HG02943 (cell line): ENCODE measurements around the gene TSPAN8.
"Not testable (repeated sequence)": the region's sequence is repeated elsewhere in the genome, so short reads cannot be mapped to it uniquely, and the experiment has no call there.

Source experiments
- ATAC-seq: cut with Tn5 transposase; IDR thresholded peaks from one replicate; pipeline ENCODE4 v1.9.1; 2021; ENCODE audit warnings: mild to moderate bottlenecking, low read depth, moderate library complexity; ENCODE audit not compliant: unreplicated experiment

The TSPAN8 gene

GRCh38 chr12:71157601-71158233, at the start of gene TSPAN8:
TSS of gene TSPAN8 (minus strand) at chr12:71157999. CDS start at chr12:71157678, 321 bp downstream.
- ATAC-seq: no peak

GRCh38 chr12:71201136-71201679, 43.4 kb upstream of the TSPAN8 start:
- no peak for ATAC-seq

GRCh38 chr12:71200706-71201105, 42.9 kb upstream of the TSPAN8 start:
- no peak for ATAC-seq

- no peak for ATAC-seq
These were observed 39.7 kb upstream of the TSPAN8 start for GRCh38 chr12:71197460-71197859.

DNA sequence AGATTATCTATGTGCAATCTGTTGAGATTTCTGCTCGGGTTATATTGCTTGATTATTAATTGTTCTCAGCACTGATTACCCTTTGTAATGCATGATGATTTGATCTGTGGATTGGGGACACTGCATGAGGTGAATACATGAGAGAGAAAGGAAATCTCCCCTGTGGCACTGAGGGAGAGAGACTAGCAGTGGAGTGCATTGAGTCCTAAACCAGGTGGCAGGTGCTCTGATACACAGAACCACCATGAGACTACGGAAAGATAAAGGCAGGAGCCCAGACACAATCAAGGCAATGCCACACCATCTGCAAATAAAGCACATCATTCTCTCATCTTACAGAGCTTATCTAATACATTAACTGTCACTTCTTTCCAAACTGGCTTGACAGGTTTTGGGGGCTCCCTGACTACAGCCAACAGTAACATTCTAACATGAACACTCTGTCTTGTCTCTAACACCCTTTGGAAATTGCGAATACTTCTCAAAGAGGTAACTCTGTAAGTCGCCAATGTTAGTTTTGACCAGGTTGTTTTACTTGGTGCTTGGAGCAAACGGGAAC, 37.6 kb upstream of the TSPAN8 start:
- ATAC-seq: no peak

- no peak for ATAC-seq
These were observed 36.9 kb upstream of the TSPAN8 start for GRCh38 chr12:71194657-71195056.

GRCh38 chr12:71193041-71193440, 35.2 kb upstream of the TSPAN8 start:
- no peak for ATAC-seq

- no peak for ATAC-seq
These were observed 33.9 kb upstream of the TSPAN8 start for GRCh38 chr12:71191509-71192196.

- ATAC-seq: no peak
These were observed 33.0 kb upstream of the TSPAN8 start for GRCh38 chr12:71190822-71191221.

GRCh38 chr12:71187379-71187778, 29.6 kb upstream of the TSPAN8 start:
- ATAC-seq: no peak

GRCh38 chr12:71186571-71187288, 28.9 kb upstream of the TSPAN8 start:
- ATAC-seq: no peak

DNA sequence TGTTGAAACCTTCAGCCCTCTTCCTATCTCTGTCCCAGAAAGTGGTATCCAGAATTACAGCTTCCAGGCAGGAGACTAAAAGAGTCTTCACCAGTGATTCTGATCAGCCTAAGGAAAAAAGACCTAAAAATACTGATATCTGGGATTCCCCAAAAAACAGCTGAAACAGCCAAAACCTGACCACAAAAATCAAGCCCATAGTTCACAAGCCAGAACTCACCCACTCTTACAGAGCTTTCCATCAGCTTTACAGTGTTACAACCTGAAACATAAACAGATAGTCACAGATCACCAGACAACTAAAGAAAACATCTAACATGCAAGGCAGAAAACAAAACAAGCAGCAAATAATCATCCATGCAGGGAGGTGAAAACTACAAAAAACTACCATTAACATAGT, 26.0 kb upstream of the TSPAN8 start:
- no peak for ATAC-seq

- no peak for ATAC-seq
These were observed 25.2 kb upstream of the TSPAN8 start for GRCh38 chr12:71183018-71183417.

DNA sequence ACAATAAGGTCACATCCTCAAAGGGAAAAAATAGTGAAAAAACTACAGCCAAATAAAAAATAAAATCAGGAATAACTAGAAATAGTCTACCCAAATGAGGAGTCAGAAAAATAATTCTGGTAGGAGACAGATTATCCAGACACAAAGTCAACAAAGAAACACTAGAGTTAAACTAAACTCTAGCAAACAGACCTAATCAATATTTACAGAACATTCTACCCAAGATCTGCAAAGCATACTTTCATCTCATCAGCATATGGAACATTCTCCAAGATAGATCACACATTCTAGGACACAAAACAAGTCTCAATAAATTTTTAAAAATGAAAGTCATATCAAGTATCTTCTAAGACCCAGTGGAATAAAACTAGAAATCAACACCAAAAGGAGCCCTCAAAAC, 20.4 kb upstream of the TSPAN8 start:
- no peak for ATAC-seq

- ATAC-seq: no peak
These were observed 17.0 kb upstream of the TSPAN8 start for GRCh38 chr12:71174825-71175224.

DNA sequence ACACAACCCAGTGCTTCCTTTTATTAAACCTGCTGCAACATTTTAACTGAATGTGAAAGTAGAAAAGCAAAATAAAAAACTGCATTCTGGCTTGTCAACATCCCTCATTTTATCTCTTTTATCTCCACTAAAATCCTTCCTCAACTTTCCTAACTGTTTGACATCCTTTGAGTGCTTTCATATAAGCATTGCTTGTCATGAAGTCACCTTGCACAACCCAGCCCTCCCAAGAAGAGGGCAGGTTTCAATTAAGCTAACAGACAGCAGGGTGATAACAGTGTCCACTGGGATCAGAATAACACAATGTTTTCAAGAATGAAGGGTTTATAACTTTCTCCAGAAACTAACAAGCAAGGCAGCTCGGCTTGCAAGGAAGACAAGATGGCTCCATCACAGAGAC, 16.3 kb upstream of the TSPAN8 start:
- no peak for ATAC-seq

GRCh38 chr12:71170456-71170855, 12.7 kb upstream of the TSPAN8 start:
- no peak for ATAC-seq

GRCh38 chr12:71169286-71169685, 11.5 kb upstream of the TSPAN8 start:
- ATAC-seq: no peak

GRCh38 chr12:71166862-71167496, 9.2 kb upstream of the TSPAN8 start:
- no peak for ATAC-seq

DNA sequence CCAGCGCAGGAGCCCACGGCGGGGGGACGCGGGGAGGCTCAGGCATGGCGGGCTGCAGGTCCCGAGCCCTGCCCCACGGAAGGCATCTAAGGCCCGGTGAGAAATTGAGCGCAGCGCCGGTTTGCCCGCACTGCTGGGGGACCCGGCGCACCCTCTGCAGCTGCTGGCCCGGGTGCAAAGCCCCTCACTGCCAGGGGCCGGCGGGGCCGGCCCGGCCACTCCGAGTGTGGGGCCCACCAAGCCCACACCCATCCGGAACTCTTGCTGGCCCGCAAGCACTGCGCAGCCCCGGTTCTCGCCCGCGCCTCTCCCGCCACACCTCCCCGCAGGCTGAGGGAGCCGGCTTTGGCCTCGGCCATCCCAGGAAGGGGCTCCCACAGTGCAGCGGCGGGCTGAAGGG, 8.5 kb upstream of the TSPAN8 start:
- ATAC-seq: no peak

DNA sequence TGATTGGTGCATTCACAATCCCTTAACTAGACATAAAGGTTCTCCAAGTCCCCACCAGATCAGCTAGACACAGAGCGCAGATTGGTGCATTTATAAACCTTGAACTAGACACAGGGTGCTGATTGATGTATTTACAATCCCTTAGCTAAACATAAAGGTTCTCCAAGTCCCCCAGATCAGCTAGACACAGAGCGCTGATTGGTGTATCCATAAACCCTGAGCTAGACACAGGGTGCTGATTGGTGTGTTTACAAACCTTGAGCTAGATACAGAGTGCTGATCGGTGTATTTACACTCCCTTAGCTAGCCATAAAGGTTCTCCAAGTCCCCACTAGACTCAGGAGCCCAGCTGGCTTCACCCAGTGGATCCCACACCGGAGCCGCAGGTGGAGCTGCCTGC, 8.0 kb upstream of the TSPAN8 start:
- not testable (repeated sequence) for ATAC-seq
